HG02759 (cell line): ENCODE results near the gene OR2C1.

Experiments
- ATAC-seq: cut with Tn5 transposase; IDR thresholded peaks from one replicate; pipeline ENCODE4 v1.9.1; 2021; ENCODE audit warnings: mild to moderate bottlenecking, moderate library complexity; ENCODE audit not compliant: unreplicated experiment

OR2C1 gene

DNA sequence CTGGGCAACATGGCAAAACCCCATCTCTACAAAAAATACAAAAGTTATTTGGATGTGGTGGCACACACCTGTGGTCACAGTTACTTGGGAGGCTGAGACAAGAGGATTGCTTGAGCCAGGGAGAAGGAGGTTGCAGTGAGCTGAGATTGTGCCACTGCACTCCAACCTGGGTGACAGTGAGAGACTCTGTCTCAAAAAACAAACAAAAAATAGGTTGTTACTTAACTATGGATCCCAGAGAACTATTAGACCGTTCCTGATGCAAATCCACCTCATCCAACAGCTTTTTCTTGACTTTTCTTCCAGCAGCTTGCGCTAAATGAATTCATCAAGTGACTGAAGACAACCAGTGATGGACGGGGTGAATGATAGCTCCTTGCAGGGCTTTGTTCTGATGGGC, at the start of gene OR2C1:
Gene OR2C1 (plus strand): TSS at position 301 of the 400 bp plus-strand sequence. CDS start 52 bp downstream, at position 353.
- no peak for ATAC-seq

DNA sequence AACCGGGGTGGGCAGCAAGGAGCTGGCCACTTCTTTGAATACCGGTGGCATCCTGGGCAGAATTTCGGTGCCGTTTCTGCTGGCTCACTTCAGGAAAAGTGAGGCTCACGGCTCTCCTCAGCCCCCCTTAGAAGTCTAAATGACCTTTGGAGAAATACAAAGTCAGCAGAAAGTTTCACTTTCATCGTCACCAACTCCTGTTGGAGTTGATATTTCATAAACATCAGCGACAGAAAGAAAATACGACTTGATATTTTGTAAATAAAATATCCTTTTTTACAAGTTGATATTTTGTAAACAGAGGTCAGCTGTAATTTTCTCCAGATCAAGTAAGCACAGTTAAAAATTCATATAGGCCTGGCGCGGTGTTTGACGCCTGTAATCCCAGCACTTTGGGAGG, 49.6 kb upstream of the OR2C1 start:
- no peak for ATAC-seq

DNA sequence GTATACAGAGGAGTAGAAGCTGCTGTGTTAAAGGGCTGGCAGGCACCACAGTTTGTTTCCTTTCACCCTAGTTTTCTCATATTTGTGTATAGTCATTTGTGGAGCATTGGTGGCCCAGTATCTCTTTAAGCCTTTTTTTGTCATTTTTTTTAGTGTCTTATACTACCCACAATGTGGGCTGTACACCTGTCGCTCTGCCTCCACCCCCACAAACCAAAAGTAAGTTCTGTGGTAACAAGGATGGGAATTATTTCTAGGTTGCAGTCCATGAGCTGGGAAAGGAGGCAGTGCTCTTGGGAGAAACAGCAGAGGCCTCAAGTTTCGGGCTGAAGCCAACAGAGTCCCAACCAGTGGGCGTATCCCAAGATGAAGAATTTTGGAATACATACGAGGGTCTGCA, 44.2 kb upstream of the OR2C1 start:
- ATAC-seq: no peak

DNA sequence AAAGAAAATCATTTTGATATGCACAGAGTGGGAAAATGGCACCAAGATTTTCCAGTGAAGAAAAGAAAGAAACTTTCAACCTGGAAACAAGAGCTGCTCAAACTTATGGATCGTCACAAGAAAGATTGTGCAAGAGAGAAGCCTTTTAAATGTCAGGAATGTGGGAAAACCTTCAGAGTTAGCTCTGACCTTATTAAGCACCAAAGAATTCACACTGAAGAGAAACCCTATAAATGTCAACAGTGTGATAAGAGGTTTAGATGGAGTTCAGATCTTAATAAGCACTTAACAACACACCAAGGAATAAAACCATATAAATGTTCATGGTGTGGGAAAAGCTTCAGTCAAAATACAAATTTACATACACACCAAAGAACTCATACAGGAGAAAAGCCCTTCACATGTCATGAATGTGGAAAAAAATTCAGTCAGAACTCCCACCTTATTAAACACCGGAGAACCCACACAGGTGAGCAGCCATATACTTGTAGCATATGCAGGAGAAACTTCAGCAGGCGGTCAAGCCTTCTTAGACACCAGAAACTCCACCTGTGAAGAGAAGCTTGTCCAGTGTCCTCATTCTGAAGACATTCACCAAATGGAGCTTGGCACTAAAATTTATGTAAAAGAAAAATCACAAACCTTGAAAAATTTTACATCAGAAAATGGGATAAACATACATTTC, 38.2 kb upstream of the OR2C1 start:
- ATAC-seq: no peak

DNA sequence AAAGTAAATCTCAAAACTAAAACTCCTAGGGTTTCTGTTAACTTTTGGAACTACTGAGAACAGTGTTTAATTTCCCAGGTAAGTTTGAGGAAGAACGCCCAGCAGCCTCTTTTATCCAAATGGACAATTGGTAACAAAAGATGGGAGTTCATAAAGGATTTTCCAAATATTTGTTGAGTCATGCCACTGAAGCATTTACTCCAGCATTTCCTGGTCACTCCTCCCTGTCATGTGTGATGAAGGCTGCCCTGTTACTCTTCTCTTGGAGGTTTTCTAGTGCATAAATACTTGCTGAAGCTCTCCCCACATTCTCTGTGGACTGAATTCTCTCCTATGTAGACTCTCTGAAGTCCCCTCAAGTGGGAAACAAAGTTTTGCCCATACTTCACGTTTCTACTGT, 33.9 kb upstream of the OR2C1 start:
- no peak for ATAC-seq

DNA sequence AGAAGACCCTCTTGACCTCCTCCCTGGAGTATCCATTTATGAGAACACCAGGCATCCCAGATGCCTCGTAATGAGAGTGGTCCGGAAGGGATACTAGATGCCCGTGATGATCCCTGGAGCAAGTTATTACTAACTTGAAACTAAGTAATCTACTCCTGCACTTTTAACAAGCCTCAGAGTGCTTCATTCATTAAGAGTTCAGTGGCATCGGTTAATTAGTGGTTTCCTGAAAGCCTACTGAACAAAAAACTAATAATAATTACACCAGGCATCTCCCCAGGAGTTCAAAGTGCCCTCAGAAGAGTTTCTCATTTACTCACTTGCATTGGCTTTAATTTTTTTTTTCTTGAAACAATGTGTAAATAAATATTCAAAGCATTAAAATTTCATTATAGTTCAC, 28.2 kb upstream of the OR2C1 start:
- ATAC-seq: no peak

DNA sequence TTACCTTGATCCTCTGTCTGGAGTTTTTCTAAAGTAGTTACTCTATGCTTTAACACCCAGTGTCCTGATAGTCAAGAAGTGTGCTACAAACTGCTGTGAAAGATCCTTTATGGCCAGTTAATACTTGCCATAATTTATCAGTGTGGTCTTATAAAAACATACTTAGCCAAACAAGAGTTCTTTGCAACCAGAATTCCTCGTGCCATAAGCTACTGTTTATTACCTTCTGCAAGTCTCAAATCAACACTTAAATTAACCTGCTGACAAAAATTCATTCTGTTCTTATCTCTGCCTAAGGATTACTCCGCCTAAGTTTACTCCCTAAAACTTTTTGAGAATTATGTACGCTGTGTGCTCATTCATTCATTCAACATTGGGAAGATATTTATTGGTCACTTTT, 27.6 kb upstream of the OR2C1 start:
- no peak for ATAC-seq

DNA sequence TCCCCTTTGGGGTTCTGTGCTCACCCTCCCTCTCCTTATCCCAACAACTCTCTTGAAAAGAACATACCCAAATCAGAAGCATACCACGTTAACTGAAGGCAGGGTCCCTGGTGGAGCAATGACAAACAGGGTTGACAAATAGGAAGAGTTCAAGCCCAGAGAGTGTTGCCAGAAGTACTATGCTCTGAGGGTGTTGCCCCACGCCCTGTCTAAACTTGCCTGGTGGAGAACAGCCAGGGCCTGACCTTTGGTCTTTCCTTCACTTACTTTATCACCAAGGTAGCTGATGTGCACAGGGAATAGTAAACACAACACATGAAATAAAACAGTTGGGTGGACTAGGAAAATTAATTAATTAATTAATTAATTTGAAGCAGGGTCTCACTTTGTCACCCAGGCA, 27.0 kb upstream of the OR2C1 start:
- ATAC-seq: no peak

DNA sequence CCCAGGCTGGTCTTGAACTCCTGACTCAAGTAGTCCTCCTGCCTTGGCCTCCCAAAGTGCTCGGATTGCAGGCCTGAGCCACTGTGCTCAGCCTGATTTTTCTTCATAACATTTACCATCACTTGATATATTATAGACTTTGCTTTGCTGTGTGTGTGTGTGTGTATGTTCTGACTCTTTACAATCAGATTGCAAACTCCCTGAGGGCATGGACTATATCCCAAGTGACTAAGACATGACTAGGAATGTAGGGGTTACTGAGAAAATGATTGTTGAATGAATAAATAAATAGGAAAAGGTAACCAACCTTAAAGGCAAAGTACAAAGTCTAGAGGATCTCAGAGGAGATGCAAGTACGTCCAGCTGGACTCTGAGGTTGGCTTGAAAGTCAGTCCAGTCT, 9.6 kb upstream of the OR2C1 start:
- ATAC-seq: no peak

DNA sequence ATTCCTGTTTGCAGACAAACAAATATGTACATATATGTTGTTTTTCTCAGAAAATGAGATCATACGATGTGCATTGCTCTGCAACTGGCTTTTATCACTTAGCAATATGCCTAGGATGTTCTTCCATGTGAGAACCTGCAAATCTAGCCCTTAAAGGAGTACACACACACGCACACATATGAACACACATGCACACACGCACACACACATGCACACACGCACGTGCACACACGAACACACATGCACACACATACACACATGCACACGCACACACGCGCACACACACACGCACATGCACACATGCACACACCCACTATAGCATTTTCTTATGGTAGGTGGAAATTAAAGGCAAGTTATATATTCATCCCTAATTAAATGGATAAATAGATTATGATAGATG, 8.1 kb upstream of the OR2C1 start:
- ATAC-seq: no peak

DNA sequence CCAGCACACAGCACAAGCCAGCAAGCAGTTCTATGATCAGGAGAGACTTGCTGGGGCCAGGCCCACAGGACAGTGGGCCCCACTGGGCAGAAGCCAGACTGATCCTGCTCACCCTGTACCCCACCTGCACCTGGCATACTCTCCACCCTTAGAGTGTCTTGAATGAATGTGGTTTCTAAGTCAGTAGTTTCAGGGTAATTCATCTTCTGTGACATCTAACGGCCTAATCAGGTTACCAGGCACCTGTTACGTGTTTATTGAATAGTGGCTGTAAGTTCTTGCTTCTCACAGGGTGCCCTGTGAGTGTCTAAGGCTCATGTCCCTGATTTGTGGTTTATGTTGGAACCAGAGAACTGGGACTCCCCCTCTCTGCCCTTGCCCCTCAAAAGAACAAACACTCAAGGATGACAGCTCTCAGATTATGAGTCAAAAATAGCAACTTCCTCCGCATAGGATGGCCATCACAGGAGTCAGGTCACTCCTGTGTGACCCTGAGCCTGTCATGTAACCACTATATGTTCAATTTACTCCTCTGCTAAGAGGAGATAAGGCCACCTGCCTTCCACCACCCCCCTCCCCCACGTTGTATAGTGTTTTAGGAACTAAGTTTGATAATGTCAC, 7.0 kb upstream of the OR2C1 start:
- no peak for ATAC-seq

DNA sequence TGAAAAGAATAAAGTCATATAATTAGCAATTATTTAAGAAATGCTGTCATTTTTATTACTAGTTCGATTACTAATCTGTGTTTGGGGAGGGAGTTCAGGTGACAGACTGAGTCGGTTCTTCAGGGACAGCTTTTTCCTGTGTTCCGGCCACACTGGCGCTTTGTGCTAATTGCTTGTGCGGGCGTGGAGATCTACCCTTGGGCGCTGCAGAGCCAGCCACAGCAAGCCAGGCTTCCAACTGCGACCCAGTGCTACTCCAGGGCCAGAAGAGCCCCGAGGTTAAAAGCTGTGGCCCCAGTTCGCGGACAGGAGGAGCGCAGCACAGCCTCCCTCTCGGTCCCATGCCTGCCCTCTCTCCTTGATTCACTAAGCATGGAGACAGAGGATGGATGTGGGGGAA, 6.5 kb upstream of the OR2C1 start:
- no peak for ATAC-seq

DNA sequence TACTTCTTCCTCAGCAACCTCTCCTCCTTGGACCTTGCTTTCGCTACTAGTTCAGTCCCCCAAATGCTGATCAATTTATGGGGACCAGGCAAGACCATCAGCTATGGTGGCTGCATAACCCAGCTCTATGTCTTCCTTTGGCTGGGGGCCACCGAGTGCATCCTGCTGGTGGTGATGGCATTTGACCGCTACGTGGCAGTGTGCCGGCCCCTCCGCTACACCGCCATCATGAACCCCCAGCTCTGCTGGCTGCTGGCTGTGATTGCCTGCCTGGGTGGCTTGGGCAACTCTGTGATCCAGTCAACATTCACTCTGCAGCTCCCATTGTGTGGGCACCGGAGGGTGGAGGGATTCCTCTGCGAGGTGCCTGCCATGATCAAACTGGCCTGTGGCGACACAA, 429 bp downstream of the OR2C1 start:
- no peak for ATAC-seq

DNA sequence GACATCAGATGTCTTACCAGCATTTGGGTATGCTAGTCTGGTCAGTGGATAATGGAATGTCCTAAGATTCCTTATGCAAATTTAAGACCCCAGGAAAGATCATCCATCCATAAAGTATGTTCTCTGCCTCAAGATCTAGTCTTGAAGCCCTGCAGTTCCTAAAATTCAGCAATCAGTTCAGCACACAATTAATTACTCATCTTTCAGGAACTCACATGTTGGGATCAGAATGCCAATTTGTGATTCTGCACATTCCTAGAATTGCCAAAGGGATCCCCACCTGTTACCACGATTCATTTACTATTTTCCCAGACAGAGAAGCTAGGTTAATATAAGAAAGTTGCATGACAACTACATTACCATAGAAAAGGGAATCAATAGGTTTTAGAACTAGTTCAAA, 3.2 kb downstream of the OR2C1 start:
- no peak for ATAC-seq

DNA sequence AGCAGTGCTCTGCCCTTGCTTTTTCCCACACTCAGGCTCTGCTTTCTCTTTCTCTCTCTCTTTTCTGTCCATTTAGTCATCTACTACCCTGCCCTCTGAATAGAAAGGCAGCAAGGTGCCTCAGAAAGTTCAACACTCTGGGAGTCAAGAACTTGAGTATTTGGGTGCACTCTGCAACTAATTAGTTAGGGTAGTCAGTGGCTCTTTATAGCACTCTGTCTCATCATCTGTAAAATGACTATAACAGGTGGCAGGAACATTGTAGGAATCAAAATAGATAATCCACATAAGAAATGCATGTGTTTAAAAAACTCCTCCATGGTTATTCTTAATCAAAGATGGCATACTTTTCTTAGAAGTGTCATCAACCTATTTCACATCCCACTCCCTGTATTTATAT, 7.2 kb downstream of the OR2C1 start:
- no peak for ATAC-seq

DNA sequence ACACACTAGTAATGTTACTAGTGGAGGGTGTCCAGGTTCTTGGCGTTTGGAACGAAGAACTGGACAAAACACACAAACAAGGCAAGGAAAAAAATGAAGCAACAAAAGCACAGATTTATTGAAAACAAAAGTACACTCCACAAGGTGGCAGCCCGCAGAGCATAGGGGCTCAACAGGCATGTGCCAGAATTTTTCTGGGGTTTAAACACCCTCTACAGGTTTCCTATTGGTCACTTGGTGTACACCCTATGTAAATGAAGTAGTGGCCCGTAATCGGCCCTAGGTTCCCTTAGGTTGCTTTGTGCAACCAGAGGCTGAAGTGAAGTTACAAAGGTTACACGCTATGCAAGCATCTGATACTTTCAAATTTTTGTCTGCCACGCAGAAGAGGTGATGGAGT, 8.1 kb downstream of the OR2C1 start:
- ATAC-seq: no peak

DNA sequence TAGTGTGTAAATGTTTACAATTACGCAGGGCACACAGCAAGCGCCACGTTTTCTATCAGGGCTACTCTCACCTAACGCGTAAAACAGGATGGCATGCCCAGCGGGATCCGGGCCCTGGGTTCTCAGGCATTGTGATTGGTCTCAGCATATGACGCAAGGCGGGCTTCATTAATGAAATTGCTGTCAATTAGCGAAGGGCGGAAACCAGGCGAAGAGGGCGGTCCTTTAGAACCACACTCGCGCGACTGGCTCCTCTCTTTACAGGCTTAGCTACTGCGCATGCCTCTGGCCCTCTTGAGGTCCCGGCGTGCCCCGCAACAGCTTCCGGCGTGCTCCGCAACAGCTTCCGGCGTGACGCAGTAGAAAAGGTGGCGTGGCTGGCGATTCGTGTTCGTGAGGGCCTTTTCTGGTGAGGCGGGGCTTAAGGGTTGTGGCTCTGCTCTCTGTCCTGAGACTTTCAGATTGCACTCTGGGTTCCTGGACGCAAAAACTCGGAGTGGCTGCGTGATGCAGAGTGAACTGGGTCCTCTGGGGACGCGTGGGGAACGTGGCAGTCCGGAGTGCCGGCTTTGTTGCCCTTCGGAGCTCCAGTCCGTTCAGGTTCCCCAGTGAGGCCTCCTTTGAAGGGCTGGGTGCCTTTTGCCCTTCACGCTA, 9.2 kb downstream of the OR2C1 start:
- peak; percentile 70 for ATAC-seq

DNA sequence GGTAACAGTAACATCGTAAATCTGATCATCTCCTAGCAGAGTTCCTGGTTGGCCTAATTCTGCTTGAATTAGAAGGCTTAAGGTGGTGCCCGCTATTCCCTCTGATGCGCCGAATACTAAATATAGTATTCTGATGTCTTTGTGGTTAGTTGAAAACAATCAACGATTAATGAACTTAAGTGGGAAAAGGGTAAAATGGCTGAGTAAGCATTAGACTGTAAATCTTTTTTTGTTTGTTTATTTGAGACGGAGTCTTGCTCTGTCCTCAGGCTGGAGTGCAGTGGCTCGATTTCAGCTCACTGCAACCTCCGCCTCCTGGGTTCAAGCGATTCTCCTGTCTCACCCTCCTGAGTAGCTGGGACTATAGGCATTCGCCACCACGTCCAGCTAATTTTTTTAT, 13.4 kb downstream of the OR2C1 start:
- ATAC-seq: no peak

DNA sequence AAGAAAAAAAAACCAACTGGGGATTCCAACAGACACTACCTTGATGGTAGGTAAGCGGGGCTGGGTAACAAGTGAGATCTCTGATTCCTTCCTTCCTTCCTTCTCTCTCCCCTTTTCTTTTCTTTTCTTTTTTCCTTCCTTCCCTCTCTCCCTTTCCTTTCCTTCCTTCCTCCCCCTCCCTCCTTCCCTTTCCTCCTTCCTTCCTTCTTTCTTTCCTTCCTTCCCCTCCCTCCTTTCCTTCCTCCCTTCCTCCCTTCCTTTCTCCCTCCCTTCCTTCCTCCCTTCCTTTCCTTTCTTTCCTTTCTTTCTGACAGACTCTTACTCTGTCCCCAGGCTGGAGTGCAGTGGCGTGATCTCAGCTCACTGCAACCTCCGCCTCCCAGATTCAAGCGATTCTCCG, 20.0 kb downstream of the OR2C1 start:
- no peak for ATAC-seq

DNA sequence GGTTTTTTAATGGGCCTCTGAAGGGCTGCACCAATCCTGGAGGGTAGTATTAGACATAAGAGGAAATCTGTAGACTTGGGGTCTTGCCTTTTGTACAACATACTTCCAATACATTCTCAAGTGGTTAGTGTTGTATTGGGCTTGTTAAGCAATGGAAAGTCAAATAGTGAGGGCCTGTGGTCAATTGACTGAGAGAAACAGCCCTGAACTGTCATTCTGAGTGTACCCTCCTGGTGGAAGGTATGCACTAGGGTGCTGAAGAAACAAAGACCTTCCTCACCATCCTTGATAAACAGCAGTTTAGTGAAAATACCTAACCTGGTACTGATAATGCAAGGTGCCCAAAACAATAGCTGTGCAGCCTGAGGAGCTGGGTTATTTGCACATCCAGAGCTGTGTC, 22.2 kb downstream of the OR2C1 start:
- no peak for ATAC-seq

DNA sequence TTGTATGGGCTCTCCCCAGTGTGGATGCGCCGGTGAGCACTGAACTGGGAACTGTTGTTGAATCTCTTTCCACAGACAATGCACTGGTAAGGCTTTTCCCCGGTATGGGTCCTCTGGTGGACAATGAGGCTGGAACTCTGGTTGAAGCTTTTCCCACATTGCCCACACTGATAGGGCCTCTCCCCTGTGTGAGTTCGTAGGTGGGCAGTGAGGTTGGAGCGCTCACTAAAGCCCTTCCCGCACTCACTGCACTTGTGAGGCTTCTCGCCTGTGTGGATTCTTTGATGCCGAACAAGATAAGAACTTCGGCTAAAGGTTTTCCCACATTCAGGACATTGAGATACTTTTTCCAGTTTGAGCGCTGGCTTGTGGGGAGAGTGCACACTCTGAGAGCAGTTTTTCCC, 27.4 kb downstream of the OR2C1 start:
- ATAC-seq: no peak

DNA sequence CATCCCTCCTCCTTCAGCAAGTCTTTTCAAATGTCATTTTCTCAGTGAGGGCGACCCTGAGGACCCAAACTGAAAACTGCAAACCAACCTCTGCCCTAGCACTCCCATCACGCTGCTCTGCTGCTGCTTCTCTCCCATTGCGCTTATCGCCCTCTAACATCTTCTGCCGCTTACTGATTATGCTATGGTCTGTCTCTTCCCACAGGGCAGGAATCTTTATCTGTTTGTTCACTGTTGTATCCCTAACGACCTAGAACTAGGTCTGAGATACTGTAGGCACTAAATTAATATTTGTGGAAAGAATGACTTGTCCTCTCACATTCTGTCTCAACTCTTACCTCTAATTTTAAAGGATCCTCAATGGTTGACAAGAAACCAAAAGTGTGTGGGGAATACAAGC, 32.6 kb downstream of the OR2C1 start:
- no peak for ATAC-seq
